ENCODE data around the gene DLST.

DNA sequence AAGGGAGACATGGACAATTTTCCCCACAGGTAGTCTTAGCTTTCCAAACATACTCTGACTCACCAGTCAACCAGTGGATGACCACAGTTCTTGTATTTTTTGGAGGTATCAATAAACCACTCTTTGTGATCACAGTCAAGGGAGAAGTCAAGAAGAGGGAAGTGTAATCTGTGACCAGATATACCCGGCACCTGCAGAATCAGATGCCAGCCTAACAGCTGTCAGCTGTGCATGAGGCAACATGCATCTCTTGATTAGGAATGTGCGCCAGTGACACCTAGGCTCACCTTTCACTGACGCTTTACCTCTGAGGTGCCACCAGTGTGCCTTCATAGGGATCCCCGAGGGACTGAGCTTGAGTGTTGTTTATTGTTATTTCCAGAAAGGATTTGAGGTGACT is 25.8 kb upstream of the DLST start:
- TF ChIP-seq, protein P1, sequence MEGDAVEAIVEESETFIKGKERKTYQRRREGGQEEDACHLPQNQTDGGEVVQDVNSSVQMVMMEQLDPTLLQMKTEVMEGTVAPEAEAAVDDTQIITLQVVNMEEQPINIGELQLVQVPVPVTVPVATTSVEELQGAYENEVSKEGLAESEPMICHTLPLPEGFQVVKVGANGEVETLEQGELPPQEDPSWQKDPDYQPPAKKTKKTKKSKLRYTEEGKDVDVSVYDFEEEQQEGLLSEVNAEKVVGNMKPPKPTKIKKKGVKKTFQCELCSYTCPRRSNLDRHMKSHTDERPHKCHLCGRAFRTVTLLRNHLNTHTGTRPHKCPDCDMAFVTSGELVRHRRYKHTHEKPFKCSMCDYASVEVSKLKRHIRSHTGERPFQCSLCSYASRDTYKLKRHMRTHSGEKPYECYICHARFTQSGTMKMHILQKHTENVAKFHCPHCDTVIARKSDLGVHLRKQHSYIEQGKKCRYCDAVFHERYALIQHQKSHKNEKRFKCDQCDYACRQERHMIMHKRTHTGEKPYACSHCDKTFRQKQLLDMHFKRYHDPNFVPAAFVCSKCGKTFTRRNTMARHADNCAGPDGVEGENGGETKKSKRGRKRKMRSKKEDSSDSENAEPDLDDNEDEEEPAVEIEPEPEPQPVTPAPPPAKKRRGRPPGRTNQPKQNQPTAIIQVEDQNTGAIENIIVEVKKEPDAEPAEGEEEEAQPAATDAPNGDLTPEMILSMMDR (IDR thresholded peaks at IDR 0.05; ENCODE audit: low read depth, low read length): no peak
- TF ChIP-seq MYC (IDR thresholded peaks at IDR 0.05; ENCODE audit: low read depth, low read length) (no peak), POLR2A (IDR thresholded peaks at IDR 0.05; ENCODE audit: extremely low read depth, insufficient read length) (no peak)

Data from NB4 (cell line).